WTC11 (cell line): ENCODE measurements around the gene ZDHHC19.

Source experiments
- ATF1 ChIP-seq: sonication (generic); formaldehyde crosslinking; IDR thresholded peaks from 2 replicates; pipeline ENCODE4 v1.8.1; 2023; ENCODE audit warnings: mild to moderate bottlenecking, moderate library complexity, missing genetic modification reagents
- ATF3 ChIP-seq: sonication (generic); formaldehyde crosslinking; conservative IDR thresholded peaks from 2 replicates; pipeline ENCODE4 v1.8.1; 2022; ENCODE audit warnings: mild to moderate bottlenecking, missing genetic modification reagents
- CTCF ChIP-seq: fragments of 200-600 bp; IDR thresholded peaks from 2 replicates; pipeline ENCODE4 v1.8.0; 2022; ENCODE audit warnings: antibody characterized with exemption
- E2F1 ChIP-seq: sonication (generic); formaldehyde crosslinking; IDR thresholded peaks from 2 replicates; pipeline ENCODE4 v1.8.0; 2022; ENCODE audit warnings: mild to moderate bottlenecking, missing genetic modification reagents
- HMGXB4 ChIP-seq: sonication (generic); formaldehyde crosslinking; IDR thresholded peaks from 2 replicates; pipeline ENCODE4 v1.8.1; 2023; ENCODE audit warnings: mild to moderate bottlenecking, moderate library complexity, missing genetic modification reagents
- MAX ChIP-seq: sonication (generic); formaldehyde crosslinking; IDR thresholded peaks from 2 replicates; pipeline ENCODE4 v1.8.0; 2022; ENCODE audit warnings: mild to moderate bottlenecking, missing genetic modification reagents
- NR1H2 ChIP-seq: sonication (generic); formaldehyde crosslinking; IDR thresholded peaks from 2 replicates; pipeline ENCODE4 v1.9.0; 2021; ENCODE audit warnings: mild to moderate bottlenecking, moderate library complexity, missing genetic modification reagents
- TEAD4 ChIP-seq: sonication (generic); formaldehyde crosslinking; IDR thresholded peaks from 2 replicates; pipeline ENCODE4 v1.8.0; 2022; ENCODE audit warnings: mild to moderate bottlenecking, missing genetic modification reagents
- USF1 ChIP-seq: sonication (generic); formaldehyde crosslinking; IDR thresholded peaks from 2 replicates; pipeline ENCODE4 v1.8.0; 2022; ENCODE audit warnings: mild to moderate bottlenecking, missing genetic modification reagents
- ZNF121 ChIP-seq: sonication (generic); formaldehyde crosslinking; IDR thresholded peaks from 2 replicates; pipeline ENCODE4 v1.8.0; 2023; ENCODE audit warnings: missing genetic modification reagents
- ZNF281 ChIP-seq: sonication (generic); formaldehyde crosslinking; IDR thresholded peaks from 2 replicates; pipeline ENCODE4 v1.8.0; 2023; ENCODE audit warnings: mild to moderate bottlenecking, missing genetic modification reagents

- no peak for TF ChIP-seq USF1 (CRISPR knock-in tag)
- no peak for TF ChIP-seq TEAD4
- TF ChIP-seq ZNF281 (CRISPR knock-in tag), result no peak
- no peak for TF ChIP-seq NR1H2
- no peak for TF ChIP-seq CTCF
- TF ChIP-seq MAX (CRISPR knock-in tag), result no peak
- no peak for TF ChIP-seq ATF3 (CRISPR knock-in tag)
- no peak for TF ChIP-seq ATF1 (CRISPR knock-in tag)
- TF ChIP-seq E2F1 (CRISPR knock-in tag), result no peak
- TF ChIP-seq HMGXB4, result no peak
- no peak for TF ChIP-seq ZNF121 (CRISPR knock-in tag)
Observed at GRCh38 chr3:196227121-196227561, 15.9 kb upstream of the ZDHHC19 start.
